ENCODE measurements around the gene PHKA1.
"Not testable (repeated sequence)": the region's sequence is repeated elsewhere in the genome, so short reads cannot be mapped to it uniquely, and the experiment has no call there.

Gene PHKA1

GRCh38 chrX:72572248-72573157 lies 141.6 kb downstream of the PHKA1 start, which contains the start of gene HDAC8:
HDAC8 (minus strand) TSS chrX:72572843; CDS start chrX:72572761, 82 bp downstream.
- DNase-seq (ENCODE audit: low read depth) = peak; percentile 60

- DNase-seq (ENCODE audit: low read depth) = no peak
These were observed 144.3 kb downstream of the PHKA1 start for GRCh38 chrX:72569786-72570185.

GRCh38 chrX:72568406-72569092 lies 145.6 kb downstream of the PHKA1 start:
- no peak for DNase-seq (ENCODE audit: low read depth)

GRCh38 chrX:72566448-72566847 lies 147.7 kb downstream of the PHKA1 start:
- no peak for DNase-seq (ENCODE audit: low read depth)

- DNase-seq (ENCODE audit: low read depth) = not testable (repeated sequence)
These were observed 154.5 kb downstream of the PHKA1 start for GRCh38 chrX:72559655-72560054.

GRCh38 chrX:72554448-72555140 lies 159.5 kb downstream of the PHKA1 start:
- no peak for DNase-seq (ENCODE audit: low read depth)

GRCh38 chrX:72552443-72552842 lies 161.7 kb downstream of the PHKA1 start:
- not testable (repeated sequence) for DNase-seq (ENCODE audit: low read depth)

GRCh38 chrX:72545990-72546389 lies 168.1 kb downstream of the PHKA1 start:
- DNase-seq (ENCODE audit: low read depth) = no peak

GRCh38 chrX:72540318-72540717 lies 173.8 kb downstream of the PHKA1 start:
- DNase-seq (ENCODE audit: low read depth) = no peak

GRCh38 chrX:72539822-72540221 lies 174.3 kb downstream of the PHKA1 start:
- DNase-seq (ENCODE audit: low read depth) = no peak

- DNase-seq (ENCODE audit: low read depth) = no peak
These were observed 177.6 kb downstream of the PHKA1 start for GRCh38 chrX:72536542-72536941.

GRCh38 chrX:72532366-72532765 lies 181.7 kb downstream of the PHKA1 start:
- no peak for DNase-seq (ENCODE audit: low read depth)

Data from CMK (cell line).